ENCODE data around the gene FMNL2.

FMNL2 gene

DNA sequence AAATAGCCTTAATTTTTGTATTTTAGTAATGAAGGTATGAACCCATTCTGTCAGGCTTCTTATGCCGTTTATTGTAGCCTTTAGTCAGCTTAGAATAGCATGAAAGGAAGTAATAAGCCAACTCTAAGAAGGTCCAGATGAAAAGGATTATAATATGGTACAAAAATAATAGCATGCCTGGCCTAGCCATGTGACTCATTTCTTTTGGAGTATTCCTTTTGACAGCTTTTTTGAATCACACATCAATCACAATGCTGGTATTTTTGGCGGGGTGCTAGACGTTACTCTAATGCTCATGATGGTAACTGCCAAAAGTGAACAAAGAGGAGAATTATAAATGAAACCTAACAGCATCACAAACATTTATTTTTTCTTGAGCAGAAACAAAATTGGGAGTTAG, 19.9 kb downstream of the FMNL2 start:
- no CpG with 5 or more reads among the region's 3 CpGs for WGBS, 2 donors (ENCODE audit: extremely low coverage in 2 of 2, insufficient read length in 2 of 2, insufficient replicate concordance in 1 of 2)
- Histone ChIP-seq H3K4ac (ENCODE audit: low read length) (no peak overlapping the region), H3K18ac (ENCODE audit: low read length) (no peak overlapping the region), H3K4me3 (ENCODE audit: low read length in 2 of 2) (no peak overlapping the region), H4K8ac (ENCODE audit: low read depth, low read length) (no peak overlapping the region), H3K9me3 (replicated peaks in 1 of 2; ENCODE audit: control insufficient read depth in 2 of 2, insufficient read depth in 1 of 2, low read depth in 1 of 2, low read length in 2 of 2) (peaks cover 0 to 5% of the 10 kb centered on the region in 2 donors), H2BK15ac (ENCODE audit: low read length) (no peak overlapping the region), H3K27me3 (ENCODE audit: control insufficient read depth in 3 of 3, insufficient read depth in 3 of 3, low read depth in 1 of 3, low read length in 3 of 3) (no peaks in the 10 kb centered on the region), H2AK5ac (ENCODE audit: low read depth, low read length) (no peak overlapping the region), H4K91ac (ENCODE audit: low read depth, low read length, poor library complexity) (no peak overlapping the region), H2BK120ac (ENCODE audit: low read depth, low read length) (no peak overlapping the region), H3K14ac (ENCODE audit: low read length) (no peak overlapping the region), H3K27ac (replicated peaks; ENCODE audit: low read length) (no peak overlapping the region), H2BK5ac (ENCODE audit: low read length) (no peak overlapping the region), H3K4me1 (ENCODE audit: control insufficient read depth in 2 of 2, insufficient read depth in 1 of 2, low read depth in 1 of 2, low read length in 2 of 2) (peaks cover 0 to 6% of the 10 kb centered on the region in 2 donors), H3K9ac (ENCODE audit: low read depth, low read length, poor library complexity) (no peak overlapping the region), H3K4me2 (ENCODE audit: insufficient read depth, low read length, poor library complexity, severe bottlenecking) (no peak overlapping the region), H3K36me3 (replicated peaks in 1 of 2; ENCODE audit: control insufficient read depth in 2 of 2, insufficient read depth in 2 of 2, low read length in 2 of 2) (peaks cover 0 to 37% of the 10 kb centered on the region in 2 donors), H3K79me1 (ENCODE audit: low read depth, low read length) (no peaks in the 10 kb centered on the region), H2BK12ac (ENCODE audit: low read length) (no peak overlapping the region), H3K23ac (ENCODE audit: low read depth, low read length, poor library complexity) (no peak overlapping the region), H2AFZ (ENCODE audit: low read length) (no peak overlapping the region)
- DNase-seq (ENCODE audit: low spot score) = no peak

GRCh38 chr2:152355409-152355831, 20.4 kb downstream of the FMNL2 start:
- DNase-seq (ENCODE audit: low spot score) = no peak
- H2BK120ac ChIP-seq (ENCODE audit: low read depth, low read length) = no peak overlapping the region
- no peak overlapping the region for H3K27ac ChIP-seq (replicated peaks; ENCODE audit: low read length)
- peaks cover 0 to 34% of the 10 kb centered on the region in 2 donors for H3K36me3 ChIP-seq (replicated peaks in 1 of 2; ENCODE audit: control insufficient read depth in 2 of 2, insufficient read depth in 2 of 2, low read length in 2 of 2)
- H3K4me1 ChIP-seq (ENCODE audit: control insufficient read depth in 2 of 2, insufficient read depth in 1 of 2, low read depth in 1 of 2, low read length in 2 of 2) = peaks cover 0 to 6% of the 10 kb centered on the region in 2 donors
- H3K23ac ChIP-seq (ENCODE audit: low read depth, low read length, poor library complexity) = no peak overlapping the region
- H3K79me1 ChIP-seq (ENCODE audit: low read depth, low read length) = no peaks in the 10 kb centered on the region
- H3K18ac ChIP-seq (ENCODE audit: low read length) = no peak overlapping the region
- H2BK5ac ChIP-seq (ENCODE audit: low read length) = no peak overlapping the region
- peaks cover 0 to 5% of the 10 kb centered on the region in 2 donors for H3K9me3 ChIP-seq (replicated peaks in 1 of 2; ENCODE audit: control insufficient read depth in 2 of 2, insufficient read depth in 1 of 2, low read depth in 1 of 2, low read length in 2 of 2)
- no peak overlapping the region for H3K9ac ChIP-seq (ENCODE audit: low read depth, low read length, poor library complexity)
- WGBS, 2 donors (ENCODE audit: extremely low coverage in 2 of 2, insufficient read length in 2 of 2, insufficient replicate concordance in 1 of 2) = no CpG with 5 or more reads among the region's 2 CpGs
- H3K27me3 ChIP-seq (ENCODE audit: control insufficient read depth in 3 of 3, insufficient read depth in 3 of 3, low read depth in 1 of 3, low read length in 3 of 3) = no peaks in the 10 kb centered on the region
- no peak overlapping the region for H2BK15ac ChIP-seq (ENCODE audit: low read length)
- no peak overlapping the region for H2AFZ ChIP-seq (ENCODE audit: low read length)
- H2AK5ac ChIP-seq (ENCODE audit: low read depth, low read length) = no peak overlapping the region
- no peak overlapping the region for H3K4ac ChIP-seq (ENCODE audit: low read length)
- H3K14ac ChIP-seq (ENCODE audit: low read length) = no peak overlapping the region
- no peak overlapping the region for H3K4me3 ChIP-seq (ENCODE audit: low read length in 2 of 2)
- no peak overlapping the region for H4K8ac ChIP-seq (ENCODE audit: low read depth, low read length)
- H4K91ac ChIP-seq (ENCODE audit: low read depth, low read length, poor library complexity) = no peak overlapping the region
- H2BK12ac ChIP-seq (ENCODE audit: low read length) = no peak overlapping the region
- no peak overlapping the region for H3K4me2 ChIP-seq (ENCODE audit: insufficient read depth, low read length, poor library complexity, severe bottlenecking)

- H3K4ac ChIP-seq (ENCODE audit: low read length) = no peak overlapping the region
- H2BK5ac ChIP-seq (ENCODE audit: low read length) = no peak overlapping the region
- no peak overlapping the region for H3K4me3 ChIP-seq (ENCODE audit: low read length in 2 of 2)
- H2BK120ac ChIP-seq (ENCODE audit: low read depth, low read length) = no peak overlapping the region
- no peaks in the 10 kb centered on the region for H3K27me3 ChIP-seq (ENCODE audit: control insufficient read depth in 3 of 3, insufficient read depth in 3 of 3, low read depth in 1 of 3, low read length in 3 of 3)
- H3K9ac ChIP-seq (ENCODE audit: low read depth, low read length, poor library complexity) = no peak overlapping the region
- H3K36me3 ChIP-seq (replicated peaks in 1 of 2; ENCODE audit: control insufficient read depth in 2 of 2, insufficient read depth in 2 of 2, low read length in 2 of 2) = peaks cover 0 to 15% of the 10 kb centered on the region in 2 donors
- DNase-seq (ENCODE audit: low spot score) = no peak
- WGBS, 2 donors (ENCODE audit: extremely low coverage in 2 of 2, insufficient read length in 2 of 2, insufficient replicate concordance in 1 of 2) = no CpG with 5 or more reads among the region's 6 CpGs
- no peak overlapping the region for H3K4me2 ChIP-seq (ENCODE audit: insufficient read depth, low read length, poor library complexity, severe bottlenecking)
- H4K91ac ChIP-seq (ENCODE audit: low read depth, low read length, poor library complexity) = no peak overlapping the region
- H4K8ac ChIP-seq (ENCODE audit: low read depth, low read length) = no peak overlapping the region
- peaks cover 0 to 2% of the 10 kb centered on the region in 2 donors for H3K9me3 ChIP-seq (replicated peaks in 1 of 2; ENCODE audit: control insufficient read depth in 2 of 2, insufficient read depth in 1 of 2, low read depth in 1 of 2, low read length in 2 of 2)
- H2AFZ ChIP-seq (ENCODE audit: low read length) = no peak overlapping the region
- no peak overlapping the region for H3K23ac ChIP-seq (ENCODE audit: low read depth, low read length, poor library complexity)
- H3K27ac ChIP-seq (replicated peaks; ENCODE audit: low read length) = no peak overlapping the region
- H2BK12ac ChIP-seq (ENCODE audit: low read length) = no peak overlapping the region
- H3K79me1 ChIP-seq (ENCODE audit: low read depth, low read length) = no peaks in the 10 kb centered on the region
- H2AK5ac ChIP-seq (ENCODE audit: low read depth, low read length) = no peak overlapping the region
- H3K4me1 ChIP-seq (ENCODE audit: control insufficient read depth in 2 of 2, insufficient read depth in 1 of 2, low read depth in 1 of 2, low read length in 2 of 2) = peaks cover 0 to 2% of the 10 kb centered on the region in 2 donors
- H2BK15ac ChIP-seq (ENCODE audit: low read length) = no peak overlapping the region
- no peak overlapping the region for H3K18ac ChIP-seq (ENCODE audit: low read length)
- H3K14ac ChIP-seq (ENCODE audit: low read length) = no peak overlapping the region
Observed at GRCh38 chr2:152359573-152360363, 24.8 kb downstream of the FMNL2 start.

- Histone ChIP-seq H2AFZ (ENCODE audit: low read length) (no peak overlapping the region), H3K9me3 (replicated peaks in 1 of 2; ENCODE audit: control insufficient read depth in 2 of 2, insufficient read depth in 1 of 2, low read depth in 1 of 2, low read length in 2 of 2) (no peaks in the 10 kb centered on the region), H3K27ac (replicated peaks; ENCODE audit: low read length) (no peak overlapping the region), H4K91ac (ENCODE audit: low read depth, low read length, poor library complexity) (no peak overlapping the region), H3K4me3 (ENCODE audit: low read length in 2 of 2) (no peak overlapping the region), H2BK5ac (ENCODE audit: low read length) (no peak overlapping the region), H3K4me1 (ENCODE audit: control insufficient read depth in 2 of 2, insufficient read depth in 1 of 2, low read depth in 1 of 2, low read length in 2 of 2) (no peaks in the 10 kb centered on the region), H3K18ac (ENCODE audit: low read length) (no peak overlapping the region), H2BK15ac (ENCODE audit: low read length) (no peak overlapping the region), H3K4ac (ENCODE audit: low read length) (no peak overlapping the region), H3K36me3 (replicated peaks in 1 of 2; ENCODE audit: control insufficient read depth in 2 of 2, insufficient read depth in 2 of 2, low read length in 2 of 2) (peaks cover 0 to 5% of the 10 kb centered on the region in 2 donors), H3K14ac (ENCODE audit: low read length) (no peak overlapping the region), H2AK5ac (ENCODE audit: low read depth, low read length) (no peak overlapping the region), H3K27me3 (ENCODE audit: control insufficient read depth in 3 of 3, insufficient read depth in 3 of 3, low read depth in 1 of 3, low read length in 3 of 3) (no peaks in the 10 kb centered on the region), H4K8ac (ENCODE audit: low read depth, low read length) (no peak overlapping the region), H3K23ac (ENCODE audit: low read depth, low read length, poor library complexity) (no peak overlapping the region), H3K9ac (ENCODE audit: low read depth, low read length, poor library complexity) (no peak overlapping the region), H2BK12ac (ENCODE audit: low read length) (no peak overlapping the region), H3K4me2 (ENCODE audit: insufficient read depth, low read length, poor library complexity, severe bottlenecking) (no peak overlapping the region), H2BK120ac (ENCODE audit: low read depth, low read length) (no peak overlapping the region), H3K79me1 (ENCODE audit: low read depth, low read length) (no peaks in the 10 kb centered on the region)
- DNase-seq (ENCODE audit: low spot score) = no peak
- no CpG with 5 or more reads among the region's 1 CpG for WGBS, 2 donors (ENCODE audit: extremely low coverage in 2 of 2, insufficient read length in 2 of 2, insufficient replicate concordance in 1 of 2)
Observed at GRCh38 chr2:152363936-152364335, 29.0 kb downstream of the FMNL2 start.
